Smooth muscle cell of the pulmonary artery (primary cell): ENCODE results near the gene ADCY10. TPM values are rescaled to one million over a fixed set of nuclear protein-coding genes. Genes with fewer than 3 reads are reported as not detected.

Source experiments
- total RNA-seq: library from RNA; depleted of rRNA; stranded (reverse); fragments of >200 nt; gene quantifications from 2 replicates; pipeline ENCODE4 v1.2.3, GENCODE V29; 2014

The ADCY10 gene
- total RNA-seq = under 0.01 and 0.03 TPM in 2 replicates

DNA sequence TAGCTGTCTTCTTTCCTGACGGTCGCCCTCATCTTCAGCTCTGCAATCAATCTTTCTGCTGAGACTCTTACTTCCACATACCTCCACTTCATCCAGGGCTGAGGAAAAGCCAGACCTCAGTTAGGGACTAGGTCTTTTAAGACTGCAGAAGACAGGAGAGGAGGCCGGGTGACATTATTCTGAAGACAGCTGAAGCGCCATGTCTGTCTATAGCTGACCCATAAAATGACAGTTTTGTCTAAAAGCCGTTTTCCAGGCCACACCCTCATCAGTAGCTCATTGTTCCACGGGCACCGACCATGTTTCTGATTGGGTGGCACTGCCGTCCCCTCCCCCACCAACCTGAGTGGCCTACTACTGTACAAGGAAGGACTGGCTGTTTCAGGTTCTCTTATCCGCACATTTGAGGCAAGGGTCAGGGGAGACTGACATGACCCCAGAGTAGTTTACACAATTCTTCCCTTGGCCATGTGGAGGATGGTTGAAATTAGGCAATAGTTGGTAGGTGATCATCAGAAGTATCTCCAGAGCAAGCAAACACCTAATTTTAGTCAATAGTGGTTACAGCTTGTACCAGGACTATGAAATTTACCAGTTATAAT, at the start of gene ADCY10:
Gene ADCY10, minus strand, starts transcription at position 240 of the 602 bp plus-strand sequence. CDS start 8,994 bp downstream, outside the sequence.

GRCh38 chr1:167936930-167937708, 23.2 kb upstream of the ADCY10 start, which contains the start of gene MPC2:
Gene MPC2, minus strand, starts transcription at chr1:167937072. Its CDS starts 1,231 bp downstream, at chr1:167935841.

GRCh38 chr1:167936068-167936929, 22.4 kb upstream of the ADCY10 start, which contains the start of gene DCAF6:
Gene DCAF6, plus strand, starts transcription at chr1:167936683. Its CDS starts 229 bp downstream, at chr1:167936912.

Other genes with a start within 250 kb of the ADCY10 start
- gene MPZL1, start 192.2 kb downstream of the ADCY10 start, total RNA-seq = 134 and 138 TPM in 2 replicates
- gene DCAF6, start 22.5 kb upstream of the ADCY10 start, total RNA-seq = 57.9 and 83.9 TPM in 2 replicates
- 16.8 and 24.7 TPM in 2 replicates for gene MPC2, start 22.9 kb upstream of the ADCY10 start, total RNA-seq
- gene GPR161, start 222.8 kb upstream of the ADCY10 start, total RNA-seq = 22.6 and 49.1 TPM in 2 replicates